Endothelial cell (in vitro differentiated cells): ENCODE results near the gene ACIN1. TPM values are rescaled to one million over a fixed set of nuclear protein-coding genes. Genes with fewer than 3 reads are reported as not detected.

Experiments
- DNase-seq: peaks from one replicate; pipeline ENCODE4 v3.0.0; 2021; ENCODE audit warnings: low spot score
- H3K27ac Mint-ChIP-seq: one replicate; pipeline ENCODE4 v1.8.0; 2021; ENCODE audit warnings: mixed read lengths, inconsistent platforms; ENCODE audit not compliant: unreplicated experiment
- H3K27me3 Mint-ChIP-seq: one replicate; pipeline ENCODE4 v1.8.0; 2021; ENCODE audit warnings: mild to moderate bottlenecking, moderate library complexity, mixed read lengths, inconsistent platforms; ENCODE audit not compliant: unreplicated experiment
- H3K36me3 Mint-ChIP-seq: one replicate; pipeline ENCODE4 v1.8.0; 2021; ENCODE audit warnings: mild to moderate bottlenecking, low read depth, mixed read lengths, inconsistent platforms; ENCODE audit not compliant: unreplicated experiment
- H3K4me1 Mint-ChIP-seq: one replicate; pipeline ENCODE4 v1.8.0; 2021; ENCODE audit warnings: mild to moderate bottlenecking, mixed read lengths, inconsistent platforms; ENCODE audit not compliant: unreplicated experiment
- H3K4me3 Mint-ChIP-seq: one replicate; pipeline ENCODE4 v1.8.0; 2021; ENCODE audit warnings: mild to moderate bottlenecking, mixed read lengths, inconsistent platforms; ENCODE audit not compliant: unreplicated experiment
- H3K9me3 Mint-ChIP-seq: one replicate; pipeline ENCODE4 v1.8.0; 2021; ENCODE audit warnings: mixed read lengths, inconsistent platforms; ENCODE audit not compliant: unreplicated experiment
- total RNA-seq: library from RNA; stranded (reverse); fragmentation: NEBNext Ultra II Directional; extraction: Animal tissue kit (Norgen Biotek cat#: 25700); gene quantifications from one replicate; pipeline ENCODE4 v1.2.1, GENCODE V29; 2021; ENCODE audit not compliant: unreplicated experiment
- TF ChIP-seq, protein P1 (sequence below): fragments of 200-600 bp; sonication (generic); IDR thresholded peaks from one replicate; pipeline ENCODE4 v1.5.0; 2021; ENCODE audit warnings: antibody characterized with exemption; ENCODE audit not compliant: unreplicated experiment

The ACIN1 gene
- total RNA-seq, 1 donor from 2014 or later, result 226 TPM

DNA sequence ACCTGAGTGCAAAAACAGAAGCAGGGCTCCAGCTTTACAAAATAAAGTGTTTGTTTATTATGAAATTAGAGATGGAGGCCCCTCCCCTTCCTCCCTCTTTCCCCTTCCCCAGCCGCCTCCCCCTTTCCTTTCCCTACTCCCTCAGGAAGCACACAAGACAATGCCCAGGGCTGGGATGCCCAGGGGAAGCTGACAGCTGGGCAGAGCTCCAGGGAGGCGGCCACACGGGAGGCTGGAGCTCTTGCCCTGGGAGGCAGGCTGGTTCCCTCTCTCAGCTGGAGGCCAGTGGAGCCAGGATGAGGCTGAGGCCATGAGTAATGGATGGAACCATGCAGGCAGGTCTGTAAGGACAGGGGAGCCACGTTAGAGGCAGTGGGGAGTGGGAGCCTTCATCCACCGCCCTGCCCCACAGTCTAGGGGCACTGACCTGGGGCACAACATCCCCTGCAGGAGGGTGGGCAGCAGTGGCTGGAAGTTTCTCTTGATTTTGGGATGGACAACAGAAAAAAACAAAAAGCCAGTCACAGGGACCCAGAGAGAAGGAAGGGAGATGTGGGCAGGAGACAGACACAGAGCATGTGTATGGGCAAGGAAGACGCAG is 47.8 kb downstream of the ACIN1 start:
- no peak for DNase-seq
- TF ChIP-seq, protein P1, sequence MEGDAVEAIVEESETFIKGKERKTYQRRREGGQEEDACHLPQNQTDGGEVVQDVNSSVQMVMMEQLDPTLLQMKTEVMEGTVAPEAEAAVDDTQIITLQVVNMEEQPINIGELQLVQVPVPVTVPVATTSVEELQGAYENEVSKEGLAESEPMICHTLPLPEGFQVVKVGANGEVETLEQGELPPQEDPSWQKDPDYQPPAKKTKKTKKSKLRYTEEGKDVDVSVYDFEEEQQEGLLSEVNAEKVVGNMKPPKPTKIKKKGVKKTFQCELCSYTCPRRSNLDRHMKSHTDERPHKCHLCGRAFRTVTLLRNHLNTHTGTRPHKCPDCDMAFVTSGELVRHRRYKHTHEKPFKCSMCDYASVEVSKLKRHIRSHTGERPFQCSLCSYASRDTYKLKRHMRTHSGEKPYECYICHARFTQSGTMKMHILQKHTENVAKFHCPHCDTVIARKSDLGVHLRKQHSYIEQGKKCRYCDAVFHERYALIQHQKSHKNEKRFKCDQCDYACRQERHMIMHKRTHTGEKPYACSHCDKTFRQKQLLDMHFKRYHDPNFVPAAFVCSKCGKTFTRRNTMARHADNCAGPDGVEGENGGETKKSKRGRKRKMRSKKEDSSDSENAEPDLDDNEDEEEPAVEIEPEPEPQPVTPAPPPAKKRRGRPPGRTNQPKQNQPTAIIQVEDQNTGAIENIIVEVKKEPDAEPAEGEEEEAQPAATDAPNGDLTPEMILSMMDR, result no peak
- peaks cover 17% of the 10 kb centered on the region for H3K36me3 Mint-ChIP-seq
- H3K27me3 Mint-ChIP-seq, result peaks cover 15% of the 10 kb centered on the region
- no peaks in the 10 kb centered on the region for H3K9me3 Mint-ChIP-seq
- H3K27ac Mint-ChIP-seq, result peak overlapping the region; percentile 92
- H3K4me1 Mint-ChIP-seq, result peaks cover 42% of the 10 kb centered on the region
- H3K4me3 Mint-ChIP-seq, result peak overlapping the region; percentile 63

DNA sequence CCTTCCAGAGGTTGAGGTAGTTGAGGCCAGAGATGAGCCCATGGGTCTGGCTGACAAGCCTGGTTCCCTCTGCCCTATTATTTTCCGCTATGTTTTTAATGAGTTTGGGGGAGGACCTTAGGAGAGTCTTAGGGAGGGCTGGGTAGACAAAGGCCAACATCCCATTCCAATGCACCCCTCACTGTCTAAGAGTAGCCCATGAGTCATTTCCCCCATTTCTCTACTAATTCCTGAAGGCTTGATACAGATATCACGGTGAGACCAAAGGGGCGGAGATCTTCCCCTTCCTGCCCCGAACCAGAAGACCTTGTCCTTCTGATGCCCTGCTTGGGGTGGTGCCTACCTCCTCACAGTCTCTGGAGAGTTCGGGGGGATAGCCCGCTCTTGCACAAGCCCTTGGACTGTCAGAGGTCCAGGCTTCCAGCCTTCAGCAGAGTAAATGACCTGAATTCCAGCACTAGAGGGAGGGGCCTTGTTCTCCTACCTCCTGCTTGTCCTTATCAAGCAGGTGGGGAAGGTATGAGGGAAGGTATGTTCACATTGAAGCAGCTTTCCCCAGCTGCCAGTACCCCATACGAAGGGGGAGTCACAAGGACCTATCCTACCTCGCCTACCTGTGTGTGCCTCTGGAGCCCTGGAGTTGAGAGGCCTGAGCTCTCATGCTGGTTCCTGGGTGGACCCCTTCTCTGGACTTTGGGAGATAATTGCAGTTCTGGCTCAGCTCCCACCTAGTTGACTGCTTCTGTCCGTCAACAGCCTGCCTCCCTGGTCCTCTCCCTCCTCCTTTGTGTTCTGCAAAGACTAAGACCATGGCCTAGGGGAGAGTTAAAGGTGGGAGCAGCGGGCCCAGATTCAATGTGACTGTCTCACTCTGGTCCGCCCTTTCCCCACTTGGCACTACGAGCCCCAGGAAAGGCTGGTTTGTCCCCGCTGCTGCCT is 49.2 kb downstream of the ACIN1 start:
- peaks cover 17% of the 10 kb centered on the region for H3K36me3 Mint-ChIP-seq
- H3K9me3 Mint-ChIP-seq, result no peaks in the 10 kb centered on the region
- TF ChIP-seq, protein P1, result no peak
- DNase-seq, result no peak
- H3K4me3 Mint-ChIP-seq, result no peak overlapping the region
- peaks cover 42% of the 10 kb centered on the region for H3K4me1 Mint-ChIP-seq
- H3K27me3 Mint-ChIP-seq, result peaks cover 15% of the 10 kb centered on the region
- H3K27ac Mint-ChIP-seq, result no peak overlapping the region

GRCh38 chr14:23044840-23045239 is 50.1 kb downstream of the ACIN1 start:
- DNase-seq, result no peak
- peak overlapping the region; percentile 82 for H3K4me3 Mint-ChIP-seq

DNA sequence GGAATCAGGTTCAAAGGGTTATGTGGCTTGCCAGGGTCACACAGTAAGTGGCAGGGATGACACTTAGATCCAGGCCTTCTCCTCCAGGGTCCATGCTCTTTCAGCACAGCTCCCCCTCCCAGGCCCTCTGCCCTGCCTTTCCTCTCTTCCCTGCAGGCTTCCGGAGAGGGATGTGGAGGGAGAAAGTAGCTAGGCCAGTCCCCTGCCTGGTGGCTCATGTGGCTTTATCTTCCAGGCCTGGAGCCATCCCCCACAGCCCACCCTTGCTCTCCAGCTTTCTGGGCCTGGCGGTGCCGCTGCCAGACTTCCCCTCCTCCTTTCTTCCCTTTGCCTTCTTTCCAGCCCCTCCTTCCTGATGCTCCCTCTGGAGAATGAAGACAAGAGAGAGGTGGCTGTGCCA is 51.2 kb downstream of the ACIN1 start:
- Mint-ChIP-seq H3K9me3 (no peaks in the 10 kb centered on the region), H3K27me3 (peaks cover 15% of the 10 kb centered on the region), H3K4me3 (no peak overlapping the region), H3K4me1 (peaks cover 42% of the 10 kb centered on the region), H3K36me3 (peaks cover 9% of the 10 kb centered on the region), H3K27ac (no peak overlapping the region)
- TF ChIP-seq, protein P1, result no peak
- DNase-seq, result no peak

More at GRCh38 chr14:23044840-23045239, 50.1 kb downstream of the ACIN1 start:
- H3K27me3 Mint-ChIP-seq, result peaks cover 15% of the 10 kb centered on the region
- peaks cover 10% of the 10 kb centered on the region for H3K36me3 Mint-ChIP-seq
- TF ChIP-seq, protein P1, result no peak
- H3K9me3 Mint-ChIP-seq, result no peaks in the 10 kb centered on the region
- peaks cover 42% of the 10 kb centered on the region for H3K4me1 Mint-ChIP-seq
- peak overlapping the region; percentile 64 for H3K27ac Mint-ChIP-seq

GRCh38 chr14:23043145-23043544 is 51.8 kb downstream of the ACIN1 start:
- no peak for DNase-seq
- Mint-ChIP-seq H3K36me3 (peaks cover 9% of the 10 kb centered on the region), H3K9me3 (no peaks in the 10 kb centered on the region), H3K27ac (no peak overlapping the region), H3K27me3 (peaks cover 12% of the 10 kb centered on the region), H3K4me3 (peak overlapping the region; percentile 40), H3K4me1 (peaks cover 42% of the 10 kb centered on the region)
- TF ChIP-seq, protein P1, result no peak
